ENCODE results near the gene PDIA6. TPM values are rescaled to one million over a fixed set of nuclear protein-coding genes. Genes with fewer than 3 reads are reported as not detected.
"Not testable (repeated sequence)": the region's sequence is repeated elsewhere in the genome, so short reads cannot be mapped to it uniquely, and the experiment has no call there.

The PDIA6 gene
- total RNA-seq, 1 experiment from 2014 or later: 317 TPM

DNA sequence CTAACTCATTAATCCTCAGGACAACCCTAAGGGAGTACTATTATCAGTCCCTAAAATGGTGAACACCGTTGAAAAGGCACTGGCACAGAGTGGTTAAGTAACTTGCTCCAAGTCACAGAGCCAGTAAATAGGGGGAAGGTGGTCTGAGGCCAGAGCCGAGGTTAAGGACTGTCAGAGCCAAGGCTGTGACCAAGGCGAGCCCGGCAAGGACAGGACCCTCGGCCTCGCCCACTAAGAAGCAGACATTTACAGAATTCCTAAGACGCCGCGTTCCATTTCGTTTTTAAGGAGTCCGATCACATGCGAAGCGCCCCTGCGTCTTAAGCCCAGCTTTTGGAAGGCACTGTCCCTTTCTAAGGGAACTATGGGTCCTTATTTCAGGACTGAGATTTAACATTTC is 1.1 kb downstream of the PDIA6 start:
- Mint-ChIP-seq H3K27ac (ENCODE audit: unreplicated experiment) (peak overlapping the region; percentile 63), H3K36me3 (ENCODE audit: insufficient read depth, unreplicated experiment) (peaks cover 57% of the 10 kb centered on the region), H3K4me1 (ENCODE audit: low read depth, unreplicated experiment) (peaks cover 21% of the 10 kb centered on the region), H3K27me3 (ENCODE audit: unreplicated experiment) (peaks cover 8% of the 10 kb centered on the region), H3K9me3 (ENCODE audit: low read depth, unreplicated experiment) (no peaks in the 10 kb centered on the region), H3K4me3 (ENCODE audit: low read depth, unreplicated experiment) (peak overlapping the region; percentile 71)
- TF ChIP-seq, protein P1, sequence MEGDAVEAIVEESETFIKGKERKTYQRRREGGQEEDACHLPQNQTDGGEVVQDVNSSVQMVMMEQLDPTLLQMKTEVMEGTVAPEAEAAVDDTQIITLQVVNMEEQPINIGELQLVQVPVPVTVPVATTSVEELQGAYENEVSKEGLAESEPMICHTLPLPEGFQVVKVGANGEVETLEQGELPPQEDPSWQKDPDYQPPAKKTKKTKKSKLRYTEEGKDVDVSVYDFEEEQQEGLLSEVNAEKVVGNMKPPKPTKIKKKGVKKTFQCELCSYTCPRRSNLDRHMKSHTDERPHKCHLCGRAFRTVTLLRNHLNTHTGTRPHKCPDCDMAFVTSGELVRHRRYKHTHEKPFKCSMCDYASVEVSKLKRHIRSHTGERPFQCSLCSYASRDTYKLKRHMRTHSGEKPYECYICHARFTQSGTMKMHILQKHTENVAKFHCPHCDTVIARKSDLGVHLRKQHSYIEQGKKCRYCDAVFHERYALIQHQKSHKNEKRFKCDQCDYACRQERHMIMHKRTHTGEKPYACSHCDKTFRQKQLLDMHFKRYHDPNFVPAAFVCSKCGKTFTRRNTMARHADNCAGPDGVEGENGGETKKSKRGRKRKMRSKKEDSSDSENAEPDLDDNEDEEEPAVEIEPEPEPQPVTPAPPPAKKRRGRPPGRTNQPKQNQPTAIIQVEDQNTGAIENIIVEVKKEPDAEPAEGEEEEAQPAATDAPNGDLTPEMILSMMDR (IDR thresholded peaks at IDR 0.05; ENCODE audit: unreplicated experiment): no peak
- intact Hi-C loops (cut with micrococcal nuclease; ENCODE audit: unreplicated experiment): loop anchor here (2.0 to 10.0 kb wide), 2 partner anchors 29 to 97 kb away; no protein-coding TSS in a partner anchor
- BruUV-seq (replicated peaks): no TSS peak
- CTCF ChIA-PET: interaction anchor here (1.5 kb wide), 1 partner anchor 21 kb away, joined by 4 read pairs; no protein-coding TSS in a partner anchor
- no peak for DNase-seq

DNA sequence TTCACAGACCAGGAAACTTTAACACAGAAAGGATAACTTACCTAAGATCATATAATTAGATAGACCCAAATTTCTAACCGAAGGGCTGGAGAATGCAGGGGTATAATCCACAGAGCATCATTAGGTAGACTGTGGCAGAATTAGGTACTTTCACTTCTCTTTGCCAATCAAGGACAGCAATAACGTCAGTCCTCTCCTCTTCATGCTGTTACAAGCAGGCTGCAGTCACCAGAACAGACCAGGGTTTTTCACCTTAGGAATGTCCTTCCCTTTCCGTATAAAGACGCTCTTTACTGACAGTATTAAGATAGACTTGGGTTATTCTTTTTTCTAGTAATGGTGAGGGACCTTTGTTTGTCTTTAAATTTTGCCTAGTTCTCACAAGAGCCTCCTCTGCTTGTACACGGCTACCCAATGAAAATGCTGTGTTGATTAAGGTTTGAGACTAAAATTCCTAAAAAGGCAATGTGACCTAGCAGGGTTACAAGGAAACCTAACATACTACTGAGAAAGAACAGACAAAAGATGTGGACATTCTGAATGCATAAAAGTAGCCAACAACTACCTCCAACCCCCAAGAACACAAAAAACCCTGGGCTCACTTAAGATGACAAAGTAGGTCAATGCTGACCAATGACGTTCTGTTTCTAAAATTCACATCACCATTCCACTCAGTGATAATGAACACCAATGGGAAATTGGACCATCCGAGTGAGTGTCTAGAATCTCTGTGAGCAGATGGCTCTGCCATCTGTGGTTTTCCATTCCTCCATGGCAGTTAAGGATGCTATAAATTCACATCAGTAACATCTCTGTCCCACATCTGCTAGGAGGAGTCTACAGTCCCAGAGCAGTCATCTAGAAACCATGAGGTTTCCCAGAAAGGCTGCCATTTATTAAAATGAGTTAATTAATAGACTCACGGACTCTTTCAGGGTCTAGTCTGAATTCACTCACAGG is 2.1 kb downstream of the PDIA6 start:
- H3K4me1 Mint-ChIP-seq (ENCODE audit: low read depth, unreplicated experiment): peaks cover 27% of the 10 kb centered on the region
- CTCF ChIA-PET: no interaction called here
- DNase-seq: no peak
- H3K9me3 Mint-ChIP-seq (ENCODE audit: low read depth, unreplicated experiment): no peaks in the 10 kb centered on the region
- intact Hi-C loops (cut with micrococcal nuclease; ENCODE audit: unreplicated experiment): loop anchor here (2.0 to 10.0 kb wide), 2 partner anchors 28 to 96 kb away; no protein-coding TSS in a partner anchor
- peak overlapping the region; percentile 71 for H3K4me3 Mint-ChIP-seq (ENCODE audit: low read depth, unreplicated experiment)
- peaks cover 57% of the 10 kb centered on the region for H3K36me3 Mint-ChIP-seq (ENCODE audit: insufficient read depth, unreplicated experiment)
- TF ChIP-seq, protein P1 (IDR thresholded peaks at IDR 0.05; ENCODE audit: unreplicated experiment): no peak
- peak overlapping the region; percentile 63 for H3K27ac Mint-ChIP-seq (ENCODE audit: unreplicated experiment)
- H3K27me3 Mint-ChIP-seq (ENCODE audit: unreplicated experiment): no peaks in the 10 kb centered on the region
- TSS peak; percentile 30 for BruUV-seq (replicated peaks)

DNA sequence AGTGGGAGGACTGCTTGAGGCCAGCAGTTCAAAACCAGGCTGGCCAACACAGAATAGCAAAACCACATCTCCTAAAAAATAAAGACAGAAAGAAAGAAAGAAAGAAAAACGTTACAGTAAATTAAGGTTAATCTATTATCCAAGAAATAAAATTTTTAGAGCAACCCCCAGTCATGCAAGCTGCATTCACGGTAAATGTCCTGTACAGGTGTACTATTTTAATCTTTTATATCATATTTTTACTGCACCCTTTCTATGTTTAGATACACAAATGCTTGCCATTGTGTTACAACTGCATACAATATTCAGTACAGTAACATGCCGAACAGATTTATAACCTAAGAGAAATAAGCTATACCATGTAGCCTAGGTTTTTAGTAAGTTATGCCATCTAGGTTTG is 6.0 kb downstream of the PDIA6 start:
- CTCF ChIA-PET: interaction anchor here (0.7 kb wide), 1 partner anchor 15 kb away, joined by 3 read pairs; no protein-coding TSS in a partner anchor
- BruUV-seq (replicated peaks): no TSS peak

GRCh38 chr2:10805990-10806389 is 6.6 kb downstream of the PDIA6 start:
- H3K27me3 Mint-ChIP-seq (ENCODE audit: unreplicated experiment); DNase-seq; H3K4me3 Mint-ChIP-seq (ENCODE audit: low read depth, unreplicated experiment); H3K27ac Mint-ChIP-seq (ENCODE audit: unreplicated experiment); intact Hi-C loops (cut with micrococcal nuclease; ENCODE audit: unreplicated experiment); H3K9me3 Mint-ChIP-seq (ENCODE audit: low read depth, unreplicated experiment); BruUV-seq (replicated peaks): not testable (repeated sequence)
- Mint-ChIP-seq H3K36me3 (ENCODE audit: insufficient read depth, unreplicated experiment) (peaks cover 54% of the 10 kb centered on the region), H3K4me1 (ENCODE audit: low read depth, unreplicated experiment) (peaks cover 27% of the 10 kb centered on the region)
- CTCF ChIA-PET: interaction anchor here (0.7 kb wide), 1 partner anchor 14 kb away, joined by 3 read pairs; no protein-coding TSS in a partner anchor

More for the DNA sequence above, 6.0 kb downstream of the PDIA6 start:
- peaks cover 27% of the 10 kb centered on the region for H3K4me1 Mint-ChIP-seq (ENCODE audit: low read depth, unreplicated experiment)
- no peaks in the 10 kb centered on the region for H3K27me3 Mint-ChIP-seq (ENCODE audit: unreplicated experiment)
- no peaks in the 10 kb centered on the region for H3K9me3 Mint-ChIP-seq (ENCODE audit: low read depth, unreplicated experiment)
- no peak overlapping the region for H3K27ac Mint-ChIP-seq (ENCODE audit: unreplicated experiment)
- DNase-seq: no peak
- H3K4me3 Mint-ChIP-seq (ENCODE audit: low read depth, unreplicated experiment): no peak overlapping the region
- intact Hi-C loops (cut with micrococcal nuclease; ENCODE audit: unreplicated experiment): no loop called here
- peaks cover 54% of the 10 kb centered on the region for H3K36me3 Mint-ChIP-seq (ENCODE audit: insufficient read depth, unreplicated experiment)
- TF ChIP-seq, protein P1 (IDR thresholded peaks at IDR 0.05; ENCODE audit: unreplicated experiment): no peak
